ENCODE data around the gene AQP9.
"Not testable (repeated sequence)": the region's sequence is repeated elsewhere in the genome, so short reads cannot be mapped to it uniquely, and the experiment has no call there.

DNA sequence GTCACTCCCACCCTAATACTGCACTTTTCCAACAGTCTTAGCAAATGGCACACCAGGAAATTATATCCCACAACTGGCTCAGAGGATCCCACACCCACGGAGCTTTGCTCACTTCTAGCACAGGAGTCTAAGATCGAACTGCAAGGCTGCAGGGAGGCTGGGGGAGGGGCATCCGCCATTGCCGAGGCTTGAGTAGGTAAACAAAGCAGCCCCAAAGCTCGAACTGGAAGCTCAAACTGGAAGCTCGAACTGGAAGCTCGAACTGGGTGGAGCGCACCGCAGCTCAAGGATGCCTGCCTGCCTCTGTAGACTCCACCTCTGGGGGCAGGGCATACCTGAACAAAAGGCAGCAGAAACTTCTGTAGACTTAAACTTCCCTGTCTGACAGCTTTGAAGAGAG, 55.5 kb downstream of the AQP9 start:
- not testable (repeated sequence) for TF ChIP-seq RARB (CRISPR knock-in tag; IDR thresholded peaks at IDR 0.05); TSHZ2 (CRISPR knock-in tag; IDR thresholded peaks at IDR 0.05); POU6F1 (CRISPR knock-in tag; IDR thresholded peaks at IDR 0.05; ENCODE audit: borderline replicate concordance, low read depth); ISL1 (CRISPR knock-in tag; IDR thresholded peaks at IDR 0.05); OSR1 (CRISPR knock-in tag; IDR thresholded peaks at IDR 0.05); ARNTL (CRISPR knock-in tag; IDR thresholded peaks at IDR 0.05; ENCODE audit: borderline replicate concordance, low read depth)
- TF ChIP-seq, protein P1, sequence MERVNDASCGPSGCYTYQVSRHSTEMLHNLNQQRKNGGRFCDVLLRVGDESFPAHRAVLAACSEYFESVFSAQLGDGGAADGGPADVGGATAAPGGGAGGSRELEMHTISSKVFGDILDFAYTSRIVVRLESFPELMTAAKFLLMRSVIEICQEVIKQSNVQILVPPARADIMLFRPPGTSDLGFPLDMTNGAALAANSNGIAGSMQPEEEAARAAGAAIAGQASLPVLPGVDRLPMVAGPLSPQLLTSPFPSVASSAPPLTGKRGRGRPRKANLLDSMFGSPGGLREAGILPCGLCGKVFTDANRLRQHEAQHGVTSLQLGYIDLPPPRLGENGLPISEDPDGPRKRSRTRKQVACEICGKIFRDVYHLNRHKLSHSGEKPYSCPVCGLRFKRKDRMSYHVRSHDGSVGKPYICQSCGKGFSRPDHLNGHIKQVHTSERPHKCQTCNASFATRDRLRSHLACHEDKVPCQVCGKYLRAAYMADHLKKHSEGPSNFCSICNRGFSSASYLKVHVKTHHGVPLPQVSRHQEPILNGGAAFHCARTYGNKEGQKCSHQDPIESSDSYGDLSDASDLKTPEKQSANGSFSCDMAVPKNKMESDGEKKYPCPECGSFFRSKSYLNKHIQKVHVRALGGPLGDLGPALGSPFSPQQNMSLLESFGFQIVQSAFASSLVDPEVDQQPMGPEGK (CRISPR knock-in tag; IDR thresholded peaks at IDR 0.05; ENCODE audit: borderline replicate concordance) = not testable (repeated sequence)
